HepG2 (cell line): ENCODE results near the gene DLAT. TPM values are rescaled to one million over a fixed set of nuclear protein-coding genes. Genes with fewer than 3 reads are reported as not detected.
A peak's percentile ranks its signal among the peaks of the same experiment; 100 is the strongest.

ENCODE experiments used
- ATF2 ChIP-seq: sonication (generic); formaldehyde crosslinking; IDR thresholded peaks from 2 replicates; pipeline ENCODE4 v1.4.0; 2020; ENCODE audit warnings: missing genetic modification reagents
- ATM ChIP-seq: fragments of 450-650 bp; IDR thresholded peaks from 2 replicates; pipeline ENCODE4 v1.7.1; 2017; ENCODE audit warnings: mild to moderate bottlenecking, borderline replicate concordance
- CREM ChIP-seq, 2 experiments: sonication (generic) in 1 of 2; formaldehyde crosslinking in 1 of 2; IDR thresholded peaks; 2 replicates each; pipeline versions ENCODE4 v1.4.0 to v1.6.1; 2016 to 2020; ENCODE audit warnings: antibody characterized with exemption in 1 of 2, mild to moderate bottlenecking in 1 of 2, missing genetic modification reagents in 1 of 2
- GATAD1 ChIP-seq: IDR thresholded peaks from 2 replicates; pipeline ENCODE4 v1.6.1; 2016; ENCODE audit warnings: missing genetic modification reagents, missing compliant biosample characterization
- GATAD2A ChIP-seq: IDR thresholded peaks from 2 replicates; pipeline ENCODE4 v1.6.1; 2016
- GRHL1 ChIP-seq: sonication (generic); formaldehyde crosslinking; conservative IDR thresholded peaks from 2 replicates; pipeline ENCODE4 v1.8.0; 2022; ENCODE audit warnings: missing genetic modification reagents
- KDM5A ChIP-seq: fragments of 200-600 bp; sonication (generic); IDR thresholded peaks from 2 replicates; pipeline ENCODE4 v1.7.0; 2018; ENCODE audit warnings: antibody characterized with exemption, mild to moderate bottlenecking, low read length, borderline replicate concordance
- KLF6 ChIP-seq: IDR thresholded peaks from 2 replicates; pipeline ENCODE4 v1.8.0; 2016; ENCODE audit warnings: missing biosample characterization, missing genetic modification reagents
- PAF1 ChIP-seq: IDR thresholded peaks from 2 replicates; pipeline ENCODE4 v1.6.1; 2016; ENCODE audit warnings: missing genetic modification reagents, missing compliant biosample characterization
- PBX2 ChIP-seq: IDR thresholded peaks from 2 replicates; pipeline ENCODE4 v1.6.1; 2016; ENCODE audit warnings: control low read depth
- PITX1 ChIP-seq: sonication (generic); formaldehyde crosslinking; IDR thresholded peaks from 2 replicates; pipeline ENCODE4 v1.5.1; 2020; ENCODE audit warnings: mild to moderate bottlenecking, missing genetic modification reagents
- PPARG ChIP-seq: conservative IDR thresholded peaks from 2 replicates; pipeline ENCODE4 v1.6.1; 2016; ENCODE audit warnings: missing biosample characterization, missing genetic modification reagents
- RARA ChIP-seq: IDR thresholded peaks from 2 replicates; pipeline ENCODE4 v1.6.1; 2016; ENCODE audit warnings: missing genetic modification reagents, missing compliant biosample characterization
- RARG ChIP-seq: sonication (generic); formaldehyde crosslinking; IDR thresholded peaks from 2 replicates; pipeline ENCODE4 v1.4.0; 2020; ENCODE audit warnings: low read depth, mild to moderate bottlenecking, missing genetic modification reagents
- RFX3 ChIP-seq: IDR thresholded peaks from 2 replicates; pipeline ENCODE4 v1.6.1; 2016; ENCODE audit warnings: missing biosample characterization, missing genetic modification reagents
- RFXAP ChIP-seq: sonication (generic); formaldehyde crosslinking; IDR thresholded peaks from 2 replicates; pipeline ENCODE4 v1.4.0; 2020; ENCODE audit warnings: missing genetic modification reagents, borderline replicate concordance
- SOX6 ChIP-seq, 2 experiments: fragments of 450-650 bp in 1 of 2; sonication (generic) in 1 of 2; formaldehyde crosslinking in 1 of 2; IDR thresholded peaks; 2 replicates each; pipeline versions ENCODE4 v1.4.0 to v1.6.1; 2017 to 2020; ENCODE audit warnings: antibody characterized with exemption in 1 of 2, mild to moderate bottlenecking in 1 of 2, missing genetic modification reagents in 1 of 2
- TRIM24 ChIP-seq: sonication (generic); formaldehyde crosslinking; IDR thresholded peaks from 2 replicates; pipeline ENCODE4 v1.8.0; 2022; ENCODE audit warnings: mild to moderate bottlenecking, missing genetic modification reagents
- ZBTB20 ChIP-seq: sonication (generic); formaldehyde crosslinking; IDR thresholded peaks from 2 replicates; pipeline ENCODE4 v1.8.1; 2023; ENCODE audit warnings: missing genetic modification reagents, low read depth, mild to moderate bottlenecking, borderline replicate concordance
- ZEB1 ChIP-seq: IDR thresholded peaks from 2 replicates; pipeline ENCODE4 v1.6.1; 2012; ENCODE audit warnings: mild to moderate bottlenecking, low read depth, inconsistent platforms; ENCODE audit not compliant: insufficient replicate concordance
- ZFY ChIP-seq: sonication (generic); formaldehyde crosslinking; IDR thresholded peaks from 2 replicates; pipeline ENCODE4 v1.4.0; 2020; ENCODE audit warnings: missing genetic modification reagents
- ZMYM4 ChIP-seq: sonication (generic); formaldehyde crosslinking; IDR thresholded peaks from 2 replicates; pipeline ENCODE4 v1.8.1; 2023; ENCODE audit warnings: mild to moderate bottlenecking, missing genetic modification reagents
- ZNF329 ChIP-seq: sonication (generic); formaldehyde crosslinking; IDR thresholded peaks from 2 replicates; pipeline ENCODE4 v1.9.0; 2021; ENCODE audit warnings: low read depth, mild to moderate bottlenecking, missing genetic modification reagents
- ZNF414 ChIP-seq: sonication (generic); formaldehyde crosslinking; IDR thresholded peaks from 2 replicates; pipeline ENCODE4 v1.5.0; 2020; ENCODE audit warnings: missing genetic modification reagents
- ZNF501 ChIP-seq: sonication (generic); formaldehyde crosslinking; IDR thresholded peaks from 2 replicates; pipeline ENCODE4 v1.5.1; 2020; ENCODE audit warnings: mild to moderate bottlenecking, moderate library complexity, missing genetic modification reagents
- ZNF543 ChIP-seq: sonication (generic); formaldehyde crosslinking; IDR thresholded peaks from 2 replicates; pipeline ENCODE4 v1.4.0; 2020; ENCODE audit warnings: mild to moderate bottlenecking, missing genetic modification reagents
- polyA plus RNA-seq, 8 experiments: library from polyadenylated mRNA; depleted of rRNA in 3 of 8; stranded (reverse) in 7 of 8; unstranded in 1 of 8; fragments of >200 nt; fragmentation: Illumina TruSeq in 4 of 8; extraction: Trizol in 4 of 8; gene quantifications; 2 replicates each; pipeline versions ENCODE4 v1.2.1 to v1.2.3, GENCODE V29; 2011 to 2016; ENCODE audit warnings: low read depth in 4 of 8, missing spikeins in 1 of 8, mixed read lengths in 1 of 8; ENCODE audit not compliant: insufficient read depth in 1 of 8
- total RNA-seq, 5 experiments: library from RNA; depleted of rRNA; stranded (reverse); fragments of >200 nt; fragmentation: Illumina TruSeq; extraction: Trizol; gene quantifications; 2 replicates each; pipeline ENCODE4 v1.2.3, GENCODE V29; 2016; ENCODE audit warnings: low read depth in 1 of 5

The DLAT gene
- total and polyA plus RNA-seq, 2 of the 13 experiments (the other 11 are each of a cell fraction or from before 2014, with no cell fraction given): 26.4 to 62.2 TPM

GRCh38 chr11:112024773-112025678 is at the start of gene DLAT (continued):
- TF ChIP-seq KDM5A (peak; percentile 94; the same call in 1 of the 2 replicates), RFX3 (CRISPR knock-in tag) (peak; percentile 48; the same call in 1 of the 2 replicates), ZMYM4 (peak; percentile 85), RFXAP (peak; percentile 80), GATAD2A (peak; percentile 36; the same call in 1 of the 2 replicates), TRIM24 (CRISPR knock-in tag) (no peak), KLF6 (CRISPR knock-in tag) (0 out of 2 replicates have a peak, but pooled peaks have one; percentile 32), ZFY (CRISPR knock-in tag) (peak; percentile 99), ZNF501 (CRISPR knock-in tag) (peak; percentile 99), ATF2 (peak; percentile 79), PPARG (CRISPR knock-in tag) (no peak), SOX6 (IDR thresholded peaks at IDR 0.05) (no peak), SOX6 (CRISPR knock-in tag; IDR thresholded peaks at IDR 0.05) (peak; percentile 69), ZBTB20 (peak; percentile 76), CREM (IDR thresholded peaks at IDR 0.05) (peak; percentile 72), CREM (CRISPR knock-in tag; IDR thresholded peaks at IDR 0.05) (no peak), ZNF414 (CRISPR knock-in tag) (peak; percentile 49; the same call in 1 of the 2 replicates), GRHL1 (CRISPR knock-in tag) (no peak), ZEB1 (peak; percentile 29), PITX1 (CRISPR knock-in tag) (peak; percentile 54), ZNF329 (CRISPR knock-in tag) (no peak), ATM (no peak), ZNF543 (CRISPR knock-in tag) (peak; percentile 89), PBX2 (CRISPR knock-in tag) (no peak), GATAD1 (CRISPR knock-in tag) (peak; percentile 96), RARG (CRISPR knock-in tag) (no peak), PAF1 (no peak), RARA (CRISPR knock-in tag) (peak; percentile 60; the same call in 1 of the 2 replicates)
